Panc1 (cell line): Measurements from ENCODE around the gene LUC7L2. TPM values are rescaled to one million over a fixed set of nuclear protein-coding genes. Genes with fewer than 3 reads are reported as not detected.
"Not testable (repeated sequence)": the region's sequence is repeated elsewhere in the genome, so short reads cannot be mapped to it uniquely, and the experiment has no call there.

Source experiments
- ATAC-seq: fragments of 200-7000 bp; cut with Tn5 transposase; 2 replicates; pipeline ENCODE4 v1.9.1; 2020; ENCODE audit warnings: mild to moderate bottlenecking, moderate library complexity
- BruUV-seq: library from RNA; stranded (reverse); fragments of 400-500 nt; replicated peaks from 2 replicates; lab custom pipeline; 2021; lab: Mats Ljungman, UMichigan
- CTCF ChIA-PET: fragments of 300-600 bp; sonication (Branson Sonifier 250); formaldehyde crosslinking; loops from one replicate; lab custom pipeline; 2022; ENCODE audit warnings: antibody characterized with exemption; lab: Charles Lee
- POLR2A ChIA-PET: fragments of 300-600 bp; sonication (Branson Sonifier 250); formaldehyde crosslinking; loops from one replicate; lab custom pipeline; 2022; ENCODE audit warnings: antibody characterized with exemption; lab: Charles Lee
- DNase-seq: peaks from one replicate; pipeline ENCODE4 v3.0.0-alpha.2; 2010; ENCODE audit warnings: low read depth, low spot score
- H3K27ac ChIP-seq: 2 replicates; pipeline ENCODE4 v1.5.1; 2011; ENCODE audit warnings: mild to moderate bottlenecking, low read length, inconsistent platforms
- H3K27me3 ChIP-seq: fragments of 200-500 bp; sonication (Bioruptor generic); 2 replicates; pipeline ENCODE4 v1.6.0; 2014; ENCODE audit warnings: low read length, inconsistent platforms; ENCODE audit not compliant: control insufficient read depth, insufficient read depth
- H3K36me3 ChIP-seq: fragments of 200-500 bp; sonication (Bioruptor generic); 2 replicates; pipeline ENCODE4 v1.5.1; 2014; ENCODE audit warnings: inconsistent platforms, mild to moderate bottlenecking, low read length, moderate library complexity; ENCODE audit not compliant: control insufficient read depth, insufficient read depth
- H3K4me1 ChIP-seq: 2 replicates; pipeline ENCODE4 v1.5.1; 2011; ENCODE audit warnings: inconsistent platforms, mild to moderate bottlenecking, low read length, moderate library complexity; ENCODE audit not compliant: control insufficient read depth, insufficient read depth
- H3K4me3 ChIP-seq, 2 experiments: 2 replicates each; pipeline ENCODE4 v1.5.1; 2011 to 2012; ENCODE audit warnings: low read depth in 2 of 2, low read length in 2 of 2, mild to moderate bottlenecking in 2 of 2, inconsistent platforms in 1 of 2, moderate library complexity in 1 of 2
- H3K9me3 ChIP-seq: fragments of 200-500 bp; sonication (Bioruptor generic); 2 replicates; pipeline ENCODE4 v1.5.1; 2014; ENCODE audit warnings: low read depth, mild to moderate bottlenecking, inconsistent platforms, low read length, moderate library complexity; ENCODE audit not compliant: control insufficient read depth, insufficient read depth
- CTCF ChIP-seq: fragments of 450-650 bp; IDR thresholded peaks from 2 replicates; pipeline ENCODE4 v1.5.1; 2017; ENCODE audit warnings: mild to moderate bottlenecking
- POLR2AphosphoS5 ChIP-seq: IDR thresholded peaks from 2 replicates; pipeline ENCODE4 v1.6.1; 2012; ENCODE audit warnings: mild to moderate bottlenecking, low read depth, low read length, moderate library complexity
- REST ChIP-seq, 2 experiments: IDR thresholded peaks; 2 replicates each; pipeline ENCODE4 v1.6.1; 2011 to 2012; ENCODE audit warnings: low read depth in 2 of 2, control low read depth in 1 of 2, low read length in 1 of 2, mild to moderate bottlenecking in 1 of 2, moderate library complexity in 1 of 2; ENCODE audit not compliant: insufficient read depth in 1 of 2
- SIN3A ChIP-seq: IDR thresholded peaks from 2 replicates; pipeline ENCODE4 v1.6.1; 2012; ENCODE audit warnings: low read depth, mild to moderate bottlenecking, low read length, moderate library complexity, borderline replicate concordance; ENCODE audit not compliant: insufficient read depth
- TCF7L2 ChIP-seq: IDR thresholded peaks from 2 replicates; pipeline ENCODE4 v1.6.1; 2011; ENCODE audit warnings: mild to moderate bottlenecking, low read depth, low read length, inconsistent platforms
- in situ Hi-C: cut with HindIII; loops from 2 replicates; pipeline ENCODE4 v1.10.0; 2016; ENCODE audit warnings: low sequenced_read_pairs, low pct_unique_long_range_greater_than_20kb
- intact Hi-C: fragments of 100-400 bp; cut with micrococcal nuclease; formaldehyde crosslinking; loops from one replicate; pipeline ENCODE4 v1.10.0; 2022; ENCODE audit not compliant: unreplicated experiment
- total RNA-seq: library from RNA; stranded (reverse); gene quantifications from one replicate; pipeline ENCODE4 v1.2.1, GENCODE V29; 2021; ENCODE audit not compliant: unreplicated experiment

LUC7L2 gene
- total RNA-seq, 1 experiment from 2014 or later: 110 TPM

- BruUV-seq: no TSS peak
- no peak for TF ChIP-seq TCF7L2
- TF ChIP-seq REST (IDR thresholded peaks at IDR 0.05; ENCODE audit: insufficient read depth in 1 of 2, low read depth in 2 of 2, low read length in 1 of 2): no peak
- no peak for TF ChIP-seq SIN3A
- TF ChIP-seq CTCF: no peak
- TF ChIP-seq POLR2AphosphoS5: no peak
- ChIA-PET POLR2A (no interaction called here), CTCF (no interaction called here)
- Histone ChIP-seq H3K27me3 (no peaks in the 10 kb centered on the region), H3K27ac (no peak overlapping the region), H3K4me1 (no peaks in the 10 kb centered on the region), H3K9me3 (no peaks in the 10 kb centered on the region), H3K36me3 (peaks cover 55% of the 10 kb centered on the region), H3K4me3 (no peak overlapping the region)
- ATAC-seq (no peak), DNase-seq (no peak)
- intact Hi-C loops (no loop called here), in situ Hi-C loops (no loop called here)
These were observed 47.9 kb downstream of the LUC7L2 start for GRCh38 chr7:139407555-139407954.

- H3K4me1 ChIP-seq, H3K27ac ChIP-seq, in situ Hi-C loops, DNase-seq, H3K4me3 ChIP-seq, ATAC-seq, H3K27me3 ChIP-seq, BruUV-seq, H3K9me3 ChIP-seq: not testable (repeated sequence)
- ChIA-PET CTCF (interaction anchor here (0.6 to 0.7 kb wide), 2 partner anchors 41 to 203 kb away, joined by 3 to 5 read pairs; no protein-coding TSS in a partner anchor), POLR2A (interaction anchor here (0.6 kb wide), 1 partner anchor 21 kb away, joined by 3 read pairs; no protein-coding TSS in a partner anchor)
- peaks cover 54% of the 10 kb centered on the region for H3K36me3 ChIP-seq
- intact Hi-C loops: loop anchor here (5.0 kb wide), 1 partner anchor 93 kb away; no protein-coding TSS in a partner anchor
These were observed 55.2 kb downstream of the LUC7L2 start for GRCh38 chr7:139414743-139415402.

GRCh38 chr7:139416405-139416804 lies 56.7 kb downstream of the LUC7L2 start:
- POLR2A ChIA-PET: no interaction called here
- no peaks in the 10 kb centered on the region for H3K9me3 ChIP-seq
- H3K27ac ChIP-seq: no peak overlapping the region
- H3K4me1 ChIP-seq: no peaks in the 10 kb centered on the region
- no peak for ATAC-seq
- TF ChIP-seq SIN3A (no peak), POLR2AphosphoS5 (no peak), CTCF (no peak)
- no peak for DNase-seq
- no TSS peak for BruUV-seq
- in situ Hi-C loops (no loop called here), intact Hi-C loops (no loop called here)
- peaks cover 48% of the 10 kb centered on the region for H3K36me3 ChIP-seq
- H3K4me3 ChIP-seq: no peak overlapping the region
- CTCF ChIA-PET: no interaction called here
- H3K27me3 ChIP-seq: no peaks in the 10 kb centered on the region
